Right atrium auricular region (tissue), 2 donors: Measurements from ENCODE around the gene GAS2L2. TPM values are rescaled to one million over a fixed set of nuclear protein-coding genes. Genes with fewer than 3 reads are reported as not detected.
A peak's percentile ranks its signal among the peaks of the same experiment; 100 is the strongest.

ENCODE experiments used
- DNase-seq: peaks from one replicate; pipeline ENCODE4 v3.0.0-alpha.2; 2019; ENCODE audit warnings: low spot score
- H3K27ac ChIP-seq, 2 donors: fragments of 200-600 bp; sonication (generic); 1 replicate in 1 of 2; 2 replicates in 1 of 2; pipeline ENCODE4 v1.5.1; 2016 to 2019
- H3K27me3 ChIP-seq, 2 donors: fragments of 200-600 bp; sonication (generic); one replicate each; pipeline versions ENCODE4 v1.5.1 to v1.6.0; 2017 to 2019
- H3K36me3 ChIP-seq: fragments of 200-600 bp; sonication (generic); one replicate; pipeline ENCODE4 v1.5.1; 2016
- H3K4me1 ChIP-seq, 2 donors: fragments of 200-600 bp; sonication (generic); one replicate each; pipeline versions ENCODE4 v1.5.1 to v1.6.0; 2017 to 2019
- H3K4me3 ChIP-seq, 2 donors: fragments of 200-600 bp; sonication (generic); 1 replicate in 1 of 2; 2 replicates in 1 of 2; pipeline ENCODE4 v1.5.1; 2017 to 2019; ENCODE audit warnings: mild to moderate bottlenecking in 1 of 2, moderate library complexity in 1 of 2
- H3K9me3 ChIP-seq, 2 donors: fragments of 200-600 bp; sonication (generic); one replicate each; pipeline ENCODE4 v1.5.1; 2019
- CTCF ChIP-seq, 2 donors: fragments of 200-600 bp; sonication (generic); IDR thresholded peaks; one replicate each; pipeline ENCODE4 v1.5.1; 2019; ENCODE audit warnings: antibody characterized with exemption in 2 of 2
- total RNA-seq, 2 donors: library from RNA; depleted of rRNA; stranded (reverse); fragments of >200 nt; gene quantifications; one replicate each; pipeline ENCODE4 v1.1.0, GENCODE V29; 2016

GAS2L2 gene
- total RNA-seq, 2 donors from 2014 or later, result not detected

- Histone ChIP-seq H3K4me3 (no peak overlapping the region), H3K36me3 (peaks cover 18% of the 10 kb centered on the region), H3K27ac (peak overlapping the region; percentile 68 to 90), H3K9me3 (no peaks in the 10 kb centered on the region), H3K4me1 (peaks cover 0 to 68% of the 10 kb centered on the region in 2 donors), H3K27me3 (no peaks in the 10 kb centered on the region)
- no peak for DNase-seq
- no peak for TF ChIP-seq CTCF (IDR thresholded peaks at IDR 0.05)
These were observed 38.1 kb downstream of the GAS2L2 start for GRCh38 chr17:35714988-35715387.

GRCh38 chr17:35713069-35713728, 39.8 kb downstream of the GAS2L2 start:
- no peak for DNase-seq
- H3K4me1 ChIP-seq, result peaks cover 0 to 82% of the 10 kb centered on the region in 2 donors
- no peak overlapping the region for H3K4me3 ChIP-seq
- H3K9me3 ChIP-seq, result no peaks in the 10 kb centered on the region
- no peak for TF ChIP-seq CTCF (IDR thresholded peaks at IDR 0.05)
- peak overlapping the region; percentile 68 to 90 for H3K27ac ChIP-seq
- no peaks in the 10 kb centered on the region for H3K27me3 ChIP-seq
- H3K36me3 ChIP-seq, result peaks cover 13% of the 10 kb centered on the region

GRCh38 chr17:35710950-35711349, 42.1 kb downstream of the GAS2L2 start:
- Histone ChIP-seq H3K4me1 (peaks cover 0 to 66% of the 10 kb centered on the region in 2 donors), H3K36me3 (peaks cover 13% of the 10 kb centered on the region), H3K4me3 (no peak overlapping the region), H3K9me3 (no peaks in the 10 kb centered on the region), H3K27me3 (no peaks in the 10 kb centered on the region), H3K27ac (no peak overlapping the region)
- no peak for DNase-seq
- TF ChIP-seq CTCF (IDR thresholded peaks at IDR 0.05), result no peak

- no peak for TF ChIP-seq CTCF (IDR thresholded peaks at IDR 0.05)
- no peak overlapping the region for H3K4me3 ChIP-seq
- peaks cover 13% of the 10 kb centered on the region for H3K36me3 ChIP-seq
- H3K27ac ChIP-seq, result no peak overlapping the region
- no peaks in the 10 kb centered on the region for H3K9me3 ChIP-seq
- no peak for DNase-seq
- peaks cover 0 to 55% of the 10 kb centered on the region in 2 donors for H3K4me1 ChIP-seq
- no peaks in the 10 kb centered on the region for H3K27me3 ChIP-seq
These were observed 43.2 kb downstream of the GAS2L2 start for GRCh38 chr17:35709874-35710273.

GRCh38 chr17:35708951-35709350, 44.1 kb downstream of the GAS2L2 start:
- no peak for TF ChIP-seq CTCF (IDR thresholded peaks at IDR 0.05)
- Histone ChIP-seq H3K9me3 (no peaks in the 10 kb centered on the region), H3K4me1 (peaks cover 0 to 46% of the 10 kb centered on the region in 2 donors), H3K36me3 (peaks cover 13% of the 10 kb centered on the region), H3K27ac (no peak overlapping the region), H3K4me3 (no peak overlapping the region), H3K27me3 (no peaks in the 10 kb centered on the region)
- DNase-seq, result no peak

GRCh38 chr17:35708149-35708548, 44.9 kb downstream of the GAS2L2 start:
- Histone ChIP-seq H3K36me3 (peaks cover 13% of the 10 kb centered on the region), H3K9me3 (no peaks in the 10 kb centered on the region), H3K4me3 (no peak overlapping the region), H3K27ac (no peak overlapping the region), H3K27me3 (no peaks in the 10 kb centered on the region), H3K4me1 (peaks cover 0 to 38% of the 10 kb centered on the region in 2 donors)
- no peak for TF ChIP-seq CTCF (IDR thresholded peaks at IDR 0.05)
- DNase-seq, result no peak
